ENCODE results near the gene PGBD4. TPM values are rescaled to one million over a fixed set of nuclear protein-coding genes. Genes with fewer than 3 reads are reported as not detected.

PGBD4 gene
- total RNA-seq, result under 1 TPM; 0.68 to 0.93 TPM
- polyA plus RNA-seq (2013, experiment 1 of 2), result 1.1 TPM
- polyA plus RNA-seq (2013, experiment 2 of 2), result 0.99 TPM
- long read RNA-seq, experiment 1, result 0 reads
- long read RNA-seq, experiment 2, full-length matches to known transcripts, result 1 of 1 reads
- long read RNA-seq, experiment 2, partial matches to known transcripts, result 0 of 1 reads
- long read RNA-seq, experiment 2, other reads (novel, unspliced or antisense), result 0 of 1 reads
- long read RNA-seq, experiment 3, full-length matches to known transcripts, result 4 of 4 reads
- long read RNA-seq, experiment 3, partial matches to known transcripts, result 0 of 4 reads
- long read RNA-seq, experiment 3, other reads (novel, unspliced or antisense), result 0 of 4 reads
- long read RNA-seq, experiment 4, result 0 reads

DNA sequence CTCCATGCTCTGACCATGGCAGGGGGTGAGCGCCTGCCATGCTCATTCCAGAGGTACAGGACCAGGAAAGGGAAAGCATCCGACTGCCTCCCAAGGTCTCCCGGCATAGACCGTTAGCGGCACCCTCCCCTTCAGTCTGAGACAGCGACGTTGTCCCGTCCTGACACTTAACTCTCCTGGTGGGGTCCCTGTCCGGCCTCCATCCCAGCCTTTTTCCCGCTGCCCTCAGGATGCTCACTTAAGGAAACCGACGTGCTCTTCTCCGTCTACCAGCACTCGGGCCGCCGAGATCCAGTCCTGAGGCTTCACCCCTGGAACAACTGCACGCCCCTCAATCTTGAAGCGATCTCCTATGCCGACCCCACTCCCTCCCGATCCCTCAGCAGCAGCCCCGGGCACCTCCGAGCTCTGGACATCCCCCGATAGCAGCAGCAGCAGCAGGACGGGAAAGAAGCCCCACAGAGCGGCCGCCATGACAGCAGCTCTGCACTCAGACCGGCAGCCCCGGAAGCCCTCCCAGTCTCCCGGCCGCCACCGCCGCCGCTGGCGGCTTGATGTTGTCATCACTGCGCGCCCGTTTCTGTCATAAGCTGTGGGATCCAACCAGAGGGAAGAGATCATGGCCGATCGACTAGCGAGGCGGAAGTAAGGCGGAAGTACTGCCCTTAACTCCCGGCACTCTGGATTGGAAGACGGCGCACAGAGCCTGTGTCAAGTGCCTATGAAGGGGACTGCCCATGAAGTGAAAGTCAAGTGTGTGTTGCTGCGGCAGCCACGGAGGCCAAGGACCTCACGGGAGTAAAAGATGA, at the start of gene PGBD4, which contains the start of gene EMC7:
PGBD4 (plus strand) TSS at position 718 of the 809 bp plus-strand sequence. CDS start 449 bp downstream, outside the sequence.
EMC7 (minus strand) TSS at position 497 of the 809 bp plus-strand sequence; CDS start at position 474, 23 bp downstream.
- TF ChIP-seq, protein P1, sequence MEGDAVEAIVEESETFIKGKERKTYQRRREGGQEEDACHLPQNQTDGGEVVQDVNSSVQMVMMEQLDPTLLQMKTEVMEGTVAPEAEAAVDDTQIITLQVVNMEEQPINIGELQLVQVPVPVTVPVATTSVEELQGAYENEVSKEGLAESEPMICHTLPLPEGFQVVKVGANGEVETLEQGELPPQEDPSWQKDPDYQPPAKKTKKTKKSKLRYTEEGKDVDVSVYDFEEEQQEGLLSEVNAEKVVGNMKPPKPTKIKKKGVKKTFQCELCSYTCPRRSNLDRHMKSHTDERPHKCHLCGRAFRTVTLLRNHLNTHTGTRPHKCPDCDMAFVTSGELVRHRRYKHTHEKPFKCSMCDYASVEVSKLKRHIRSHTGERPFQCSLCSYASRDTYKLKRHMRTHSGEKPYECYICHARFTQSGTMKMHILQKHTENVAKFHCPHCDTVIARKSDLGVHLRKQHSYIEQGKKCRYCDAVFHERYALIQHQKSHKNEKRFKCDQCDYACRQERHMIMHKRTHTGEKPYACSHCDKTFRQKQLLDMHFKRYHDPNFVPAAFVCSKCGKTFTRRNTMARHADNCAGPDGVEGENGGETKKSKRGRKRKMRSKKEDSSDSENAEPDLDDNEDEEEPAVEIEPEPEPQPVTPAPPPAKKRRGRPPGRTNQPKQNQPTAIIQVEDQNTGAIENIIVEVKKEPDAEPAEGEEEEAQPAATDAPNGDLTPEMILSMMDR (conservative IDR thresholded peaks at IDR 0.05), result no peak
- no peaks in the 10 kb centered on the region for H3K27me3 ChIP-seq (ENCODE audit: control insufficient read depth, insufficient read depth, low read length, poor library complexity, severe bottlenecking)
- H3K4me1 ChIP-seq (ENCODE audit: control insufficient read depth, insufficient read depth, low read length), result no peaks in the 10 kb centered on the region
- H3K4me3 Mint-ChIP-seq, result peak within 1 kb of the TSS; percentile 100
- peak within 1 kb of the TSS; percentile 100 for H3K27ac Mint-ChIP-seq
- H3K36me3 Mint-ChIP-seq (ENCODE audit: low read depth), result peaks cover 4% of the 10 kb centered on the region
- H3K9me3 ChIP-seq (ENCODE audit: control insufficient read depth, low read length), result no peaks in the 10 kb centered on the region
- H3K36me3 ChIP-seq (ENCODE audit: control insufficient read depth, insufficient read depth, low read length), result no peaks in the 10 kb centered on the region
- H3K27me3 Mint-ChIP-seq (ENCODE audit: insufficient read depth), result no peaks in the 10 kb centered on the region
- peak; percentile 99 for DNase-seq
- peaks cover 12% of the 10 kb centered on the region for H3K4me1 Mint-ChIP-seq
- H3K9me3 Mint-ChIP-seq, result no peaks in the 10 kb centered on the region
- H3K4me3 ChIP-seq (ENCODE audit: low read length), result peak within 1 kb of the TSS; percentile 97
- peak within 1 kb of the TSS; percentile 83 for H3K27ac ChIP-seq (ENCODE audit: low read depth, low read length)
- peak within 1 kb of the TSS; percentile 91 for H3K9ac ChIP-seq (ENCODE audit: extremely low read depth, low read length, poor library complexity, severe bottlenecking)
- WGBS, 2 experiments (ENCODE audit: insufficient coverage in 1 of 2, insufficient read length in 1 of 2), result 0% methylated on average over 24 to 48 of the region's 48 CpGs

DNA sequence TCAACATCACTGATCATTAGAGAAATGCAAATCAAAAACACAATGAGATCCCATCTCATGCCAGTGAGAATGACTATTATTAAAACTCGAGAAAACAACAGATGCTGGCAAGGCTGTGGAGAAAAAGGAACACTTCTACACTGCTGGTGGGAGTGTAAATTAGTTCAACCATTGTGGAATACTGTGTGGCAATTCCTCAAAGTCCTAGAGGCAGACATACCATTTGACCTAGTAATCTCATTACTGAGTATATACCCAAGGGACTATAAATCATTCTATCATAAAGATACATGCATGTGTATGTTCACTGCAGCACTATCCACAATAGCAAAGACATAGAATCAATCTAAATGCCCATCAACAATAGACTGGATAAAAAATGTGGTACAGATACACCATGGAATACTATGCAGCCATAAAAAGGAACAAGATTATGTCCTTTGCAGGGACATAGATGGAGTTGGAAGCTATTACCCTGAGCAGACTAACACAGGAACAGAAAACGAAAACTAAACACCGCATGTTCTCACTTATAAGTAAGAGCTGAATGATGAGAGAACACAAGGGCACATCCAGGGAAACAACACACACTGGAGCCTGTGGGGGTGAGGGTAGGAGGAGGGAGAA, 47.7 kb upstream of the PGBD4 start:
- peaks cover 35% of the 10 kb centered on the region for H3K9me3 Mint-ChIP-seq
- no peak for DNase-seq
- Histone ChIP-seq H3K4me1 (ENCODE audit: control insufficient read depth, insufficient read depth, low read length) (no peaks in the 10 kb centered on the region), H3K4me3 (ENCODE audit: low read length) (no peak overlapping the region), H3K9ac (ENCODE audit: extremely low read depth, low read length, poor library complexity, severe bottlenecking) (no peak overlapping the region), H3K9me3 (ENCODE audit: control insufficient read depth, low read length) (peaks cover 22% of the 10 kb centered on the region), H3K36me3 (ENCODE audit: control insufficient read depth, insufficient read depth, low read length) (no peaks in the 10 kb centered on the region), H3K27ac (ENCODE audit: low read depth, low read length) (no peak overlapping the region), H3K27me3 (ENCODE audit: control insufficient read depth, insufficient read depth, low read length, poor library complexity, severe bottlenecking) (no peaks in the 10 kb centered on the region)
- no peaks in the 10 kb centered on the region for H3K36me3 Mint-ChIP-seq (ENCODE audit: low read depth)
- H3K27me3 Mint-ChIP-seq (ENCODE audit: insufficient read depth), result peaks cover 9% of the 10 kb centered on the region
- no peak overlapping the region for H3K27ac Mint-ChIP-seq
- H3K4me1 Mint-ChIP-seq, result peaks cover 6% of the 10 kb centered on the region
- H3K4me3 Mint-ChIP-seq, result no peak overlapping the region
- WGBS, 2 experiments (ENCODE audit: insufficient coverage in 1 of 2, insufficient read length in 1 of 2), result 83 to 94% methylated on average over 1 to 3 of the region's 3 CpGs
- TF ChIP-seq, protein P1 (conservative IDR thresholded peaks at IDR 0.05), result no peak

DNA sequence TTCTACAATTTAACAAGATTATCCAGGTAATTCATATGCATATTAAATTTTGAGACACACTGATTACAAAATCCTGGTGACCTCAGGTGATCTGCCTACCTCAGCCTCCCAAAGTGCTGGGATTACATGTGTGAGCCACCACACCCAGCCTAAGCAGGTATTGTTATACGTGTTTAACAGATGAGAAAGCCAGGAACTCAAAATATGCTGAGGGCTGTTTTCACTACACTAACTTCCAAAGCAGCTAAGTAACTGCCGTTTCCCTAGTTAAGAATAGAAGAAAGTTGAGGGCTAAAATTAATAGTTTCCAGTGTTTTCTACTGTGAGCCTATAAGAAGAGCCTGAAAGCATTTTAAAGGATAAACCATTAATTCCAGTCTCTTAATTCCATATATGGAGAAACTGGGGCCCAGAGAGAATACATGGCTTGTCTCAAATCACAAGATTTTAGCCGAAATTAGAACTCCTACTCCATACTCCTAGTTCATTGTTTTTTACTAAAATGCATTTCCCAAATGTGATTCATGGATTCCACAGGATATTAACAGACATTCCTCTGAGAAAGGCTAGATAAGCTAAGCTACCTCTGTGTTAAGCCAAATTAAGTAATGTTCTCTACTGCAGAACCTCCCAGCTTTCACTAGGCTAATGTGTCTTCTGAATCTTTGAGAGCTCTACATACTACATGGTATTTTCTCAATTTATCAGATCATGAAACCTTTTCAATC, 45.9 kb upstream of the PGBD4 start:
- Histone ChIP-seq H3K4me1 (ENCODE audit: control insufficient read depth, insufficient read depth, low read length) (no peaks in the 10 kb centered on the region), H3K9ac (ENCODE audit: extremely low read depth, low read length, poor library complexity, severe bottlenecking) (no peak overlapping the region), H3K27me3 (ENCODE audit: control insufficient read depth, insufficient read depth, low read length, poor library complexity, severe bottlenecking) (no peaks in the 10 kb centered on the region), H3K9me3 (ENCODE audit: control insufficient read depth, low read length) (peaks cover 9% of the 10 kb centered on the region), H3K36me3 (ENCODE audit: control insufficient read depth, insufficient read depth, low read length) (no peaks in the 10 kb centered on the region), H3K4me3 (ENCODE audit: low read length) (no peak overlapping the region), H3K27ac (ENCODE audit: low read depth, low read length) (no peak overlapping the region)
- H3K36me3 Mint-ChIP-seq (ENCODE audit: low read depth), result no peaks in the 10 kb centered on the region
- H3K27ac Mint-ChIP-seq, result no peak overlapping the region
- DNase-seq, result no peak
- peaks cover 19% of the 10 kb centered on the region for H3K9me3 Mint-ChIP-seq
- 85 to 91% methylated on average over 3 of the region's 3 CpGs for WGBS, 2 experiments (ENCODE audit: insufficient coverage in 1 of 2, insufficient read length in 1 of 2)
- peaks cover 6% of the 10 kb centered on the region for H3K4me1 Mint-ChIP-seq
- TF ChIP-seq, protein P1 (conservative IDR thresholded peaks at IDR 0.05), result no peak
- no peak overlapping the region for H3K4me3 Mint-ChIP-seq
- peaks cover 9% of the 10 kb centered on the region for H3K27me3 Mint-ChIP-seq (ENCODE audit: insufficient read depth)
